CD8-positive, alpha-beta memory T cell (primary cell): Measurements from ENCODE around the gene TTC23. TPM values are rescaled to one million over a fixed set of nuclear protein-coding genes. Genes with fewer than 3 reads are reported as not detected.

ENCODE experiments used
- CTCF ChIA-PET: fragments of 350-600 bp; sonication (Branson Sonifier 250); formaldehyde crosslinking; loops from one replicate; lab custom pipeline; 2021; ENCODE audit warnings: antibody characterized with exemption; lab: Charles Lee
- POLR2A ChIA-PET: fragments of 350-600 bp; sonication (Branson Sonifier 250); formaldehyde crosslinking; loops from one replicate; lab custom pipeline; 2021; ENCODE audit warnings: antibody characterized with exemption; lab: Charles Lee
- DNase-seq, 5 donors: peaks; one replicate each; pipeline versions ENCODE4 v3.0.0 to v3.0.0-alpha.2; 2020 to 2022; ENCODE audit warnings: mixed read lengths in 1 of 5
- H3K27ac ChIP-seq: one replicate; pipeline ENCODE4 v1.7.0; 2013; ENCODE audit warnings: low read depth, mild to moderate bottlenecking, low read length, moderate library complexity
- H3K27me3 ChIP-seq: 2 replicates; pipeline ENCODE4 v1.7.0; 2013; ENCODE audit warnings: low read length, mild to moderate bottlenecking; ENCODE audit not compliant: insufficient read depth, poor library complexity, severe bottlenecking
- H3K36me3 ChIP-seq: 2 replicates; pipeline ENCODE4 v1.7.0; 2013; ENCODE audit warnings: mild to moderate bottlenecking, low read length, moderate library complexity; ENCODE audit not compliant: insufficient read depth
- H3K4me1 ChIP-seq: 2 replicates; pipeline ENCODE4 v1.7.0; 2013; ENCODE audit warnings: mild to moderate bottlenecking, low read length, moderate library complexity; ENCODE audit not compliant: insufficient read depth
- H3K4me3 ChIP-seq: 2 replicates; pipeline ENCODE4 v1.7.0; 2013; ENCODE audit warnings: mild to moderate bottlenecking, low read length
- H3K9me3 ChIP-seq: 2 replicates; pipeline ENCODE4 v1.7.0; 2013; ENCODE audit warnings: mild to moderate bottlenecking, low read length
- H3K27ac Mint-ChIP-seq, 8 donors: one replicate each; pipeline ENCODE4 v1.8.0; 2020 to 2021; ENCODE audit warnings: mixed read lengths in 8 of 8, mild to moderate bottlenecking in 6 of 8, inconsistent platforms in 3 of 8, moderate library complexity in 3 of 8
- H3K27me3 Mint-ChIP-seq, 2 donors: one replicate each; pipeline ENCODE4 v1.8.0; 2020 to 2021; ENCODE audit warnings: mixed read lengths in 2 of 2, mild to moderate bottlenecking in 1 of 2, moderate library complexity in 1 of 2
- H3K36me3 Mint-ChIP-seq, 3 donors: one replicate each; pipeline ENCODE4 v1.8.0; 2020 to 2021; ENCODE audit warnings: mixed read lengths in 3 of 3, inconsistent platforms in 1 of 3, mild to moderate bottlenecking in 1 of 3
- H3K4me1 Mint-ChIP-seq, 3 donors: one replicate each; pipeline ENCODE4 v1.8.0; 2020 to 2021; ENCODE audit warnings: mixed read lengths in 3 of 3, inconsistent platforms in 1 of 3, mild to moderate bottlenecking in 1 of 3
- H3K4me3 Mint-ChIP-seq, 7 donors: one replicate each; pipeline ENCODE4 v1.8.0; 2020 to 2021; ENCODE audit warnings: mixed read lengths in 7 of 7, mild to moderate bottlenecking in 6 of 7, moderate library complexity in 4 of 7, inconsistent platforms in 2 of 7
- H3K9me3 Mint-ChIP-seq, 5 donors: one replicate each; pipeline ENCODE4 v1.8.0; 2020 to 2022; ENCODE audit warnings: mixed read lengths in 5 of 5, mild to moderate bottlenecking in 3 of 5, moderate library complexity in 2 of 5, inconsistent platforms in 1 of 5
- polyA plus RNA-seq: library from polyadenylated mRNA; unstranded; fragments of 300-500 nt; fragmentation: Illumina TruSeq; gene quantifications from one replicate; pipeline ENCODE4 v1.2.3, GENCODE V29; 2021
- total RNA-seq, 2 experiments: library from RNA; stranded (reverse); gene quantifications; one replicate each; pipeline ENCODE4 v1.2.3, GENCODE V29; 2021

Gene TTC23
- total and polyA plus RNA-seq, 3 experiments from 2014 or later: 0.10 to 2.7 (median 2.0) TPM

- DNase-seq: no peak
- Histone ChIP-seq H3K4me3 (no peak overlapping the region), H3K27me3 (no peaks in the 10 kb centered on the region), H3K4me1 (no peaks in the 10 kb centered on the region), H3K36me3 (no peaks in the 10 kb centered on the region), H3K9me3 (no peaks in the 10 kb centered on the region), H3K27ac (no peak overlapping the region)
- ChIA-PET POLR2A (no interaction called here), CTCF (no interaction called here)
- no peaks in the 10 kb centered on the region for H3K36me3 Mint-ChIP-seq
- no peaks in the 10 kb centered on the region for H3K9me3 Mint-ChIP-seq
- no peaks in the 10 kb centered on the region for H3K4me1 Mint-ChIP-seq
- peaks cover 3 to 4% of the 10 kb centered on the region in 2 donors for H3K27me3 Mint-ChIP-seq
- no peak overlapping the region for H3K4me3 Mint-ChIP-seq
- H3K27ac Mint-ChIP-seq: no peak overlapping the region
Observed at GRCh38 chr15:99143242-99143641, 106.1 kb downstream of the TTC23 start.

DNA sequence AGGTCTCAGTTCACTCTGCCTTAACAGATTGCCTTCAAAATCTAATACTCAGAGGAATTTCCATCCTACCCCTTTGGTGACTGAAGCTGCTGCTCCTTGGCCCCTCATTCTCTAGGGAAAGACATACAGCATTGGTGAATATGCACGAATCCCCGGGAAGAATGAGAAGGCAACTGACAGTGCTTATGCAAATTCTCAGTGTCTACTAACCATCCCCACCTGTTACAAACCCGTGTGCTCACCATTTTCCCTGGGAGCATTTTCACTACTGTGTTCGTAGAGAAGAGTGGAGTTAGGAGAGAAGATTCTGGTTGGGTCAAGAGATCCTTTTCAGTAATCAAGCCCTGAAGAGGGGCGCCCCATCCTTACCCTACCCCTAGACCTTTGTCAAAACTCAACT lies 106.8 kb downstream of the TTC23 start:
- no peaks in the 10 kb centered on the region for H3K36me3 Mint-ChIP-seq
- Histone ChIP-seq H3K9me3 (no peaks in the 10 kb centered on the region), H3K27ac (no peak overlapping the region), H3K4me3 (no peak overlapping the region), H3K4me1 (no peaks in the 10 kb centered on the region), H3K27me3 (no peaks in the 10 kb centered on the region), H3K36me3 (no peaks in the 10 kb centered on the region)
- peaks cover 1 to 2% of the 10 kb centered on the region in 2 donors for H3K27me3 Mint-ChIP-seq
- H3K9me3 Mint-ChIP-seq: no peaks in the 10 kb centered on the region
- H3K4me1 Mint-ChIP-seq: no peaks in the 10 kb centered on the region
- no peak overlapping the region for H3K4me3 Mint-ChIP-seq
- ChIA-PET CTCF (no interaction called here), POLR2A (no interaction called here)
- H3K27ac Mint-ChIP-seq: no peak overlapping the region
- DNase-seq: no peak

- Mint-ChIP-seq H3K27me3 (peaks cover 0 to 1% of the 10 kb centered on the region in 2 donors), H3K4me1 (no peaks in the 10 kb centered on the region)
- POLR2A ChIA-PET: no interaction called here
Observed at GRCh38 chr15:99141943-99142342, 107.4 kb downstream of the TTC23 start.

DNA sequence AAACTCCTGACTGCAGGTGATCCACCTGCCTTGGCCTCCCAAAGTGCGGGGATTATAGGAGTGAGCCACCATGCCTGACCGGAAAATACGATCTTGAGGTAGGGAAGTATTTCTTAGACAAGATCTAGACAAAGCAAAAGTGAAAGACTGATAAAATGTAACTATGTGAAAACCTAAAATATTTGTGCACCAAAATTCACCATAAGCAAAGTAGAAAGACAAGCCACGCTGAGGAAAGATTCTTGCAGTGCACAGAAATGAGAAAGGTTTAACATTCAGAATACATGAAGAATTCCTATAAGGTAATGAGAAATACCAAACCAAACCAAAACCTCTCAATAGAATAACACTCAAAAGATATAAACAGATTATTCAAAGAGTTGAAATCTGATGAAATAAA lies 108.8 kb downstream of the TTC23 start:
- H3K27ac Mint-ChIP-seq: no peak overlapping the region
- Histone ChIP-seq H3K27ac (no peak overlapping the region), H3K9me3 (no peaks in the 10 kb centered on the region), H3K27me3 (no peaks in the 10 kb centered on the region), H3K4me3 (no peak overlapping the region), H3K4me1 (no peaks in the 10 kb centered on the region), H3K36me3 (no peaks in the 10 kb centered on the region)
- H3K36me3 Mint-ChIP-seq: peaks cover 0 to under 1% (median 0%) of the 10 kb centered on the region in 3 donors
- ChIA-PET CTCF (no interaction called here), POLR2A (no interaction called here)
- H3K4me3 Mint-ChIP-seq: no peak overlapping the region
- H3K27me3 Mint-ChIP-seq: peaks cover 3 to 4% of the 10 kb centered on the region in 2 donors
- H3K4me1 Mint-ChIP-seq: no peaks in the 10 kb centered on the region
- no peaks in the 10 kb centered on the region for H3K9me3 Mint-ChIP-seq
- no peak for DNase-seq

More at GRCh38 chr15:99141943-99142342, 107.4 kb downstream of the TTC23 start:
- no peak for DNase-seq
- Mint-ChIP-seq H3K27ac (no peak overlapping the region), H3K36me3 (no peaks in the 10 kb centered on the region), H3K4me3 (no peak overlapping the region), H3K9me3 (no peaks in the 10 kb centered on the region)
- Histone ChIP-seq H3K27ac (no peak overlapping the region), H3K36me3 (no peaks in the 10 kb centered on the region), H3K4me1 (no peaks in the 10 kb centered on the region), H3K4me3 (no peak overlapping the region), H3K27me3 (no peaks in the 10 kb centered on the region), H3K9me3 (no peaks in the 10 kb centered on the region)
- CTCF ChIA-PET: no interaction called here

DNA sequence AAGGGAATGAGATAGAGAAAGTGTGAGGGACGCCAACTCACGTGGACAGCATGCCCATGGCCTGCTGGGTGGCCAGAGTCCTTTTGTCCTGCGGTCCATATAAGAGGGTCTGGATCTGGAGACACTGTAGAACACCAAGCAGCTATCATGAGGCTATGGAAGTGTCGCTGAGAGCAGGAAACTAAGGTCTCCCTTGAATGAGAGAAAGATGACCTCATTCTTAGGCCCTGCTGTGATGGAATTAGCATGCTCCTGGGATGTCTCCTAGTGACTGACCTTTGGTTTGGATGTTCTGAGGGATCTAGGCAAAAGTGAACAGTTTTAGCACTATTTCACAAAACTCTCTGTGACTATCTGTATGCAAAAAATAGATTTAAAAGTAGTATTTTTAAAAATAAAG lies 110.1 kb downstream of the TTC23 start:
- Mint-ChIP-seq H3K4me3 (no peak overlapping the region), H3K4me1 (no peaks in the 10 kb centered on the region), H3K27ac (no peak overlapping the region), H3K36me3 (peaks cover 0 to 2% (median 0%) of the 10 kb centered on the region in 3 donors), H3K27me3 (peaks cover 3 to 4% of the 10 kb centered on the region in 2 donors), H3K9me3 (no peaks in the 10 kb centered on the region)
- no peak overlapping the region for H3K4me3 ChIP-seq
- no peaks in the 10 kb centered on the region for H3K4me1 ChIP-seq
- H3K27ac ChIP-seq: no peak overlapping the region
- no peaks in the 10 kb centered on the region for H3K36me3 ChIP-seq
- DNase-seq: no peak
- CTCF ChIA-PET: no interaction called here
- no peaks in the 10 kb centered on the region for H3K9me3 ChIP-seq
- no peaks in the 10 kb centered on the region for H3K27me3 ChIP-seq
- POLR2A ChIA-PET: no interaction called here

GRCh38 chr15:99138491-99138982 lies 110.8 kb downstream of the TTC23 start:
- H3K4me1 ChIP-seq: no peaks in the 10 kb centered on the region
- no peaks in the 10 kb centered on the region for H3K36me3 ChIP-seq
- POLR2A ChIA-PET: no interaction called here
- no peak overlapping the region for H3K4me3 ChIP-seq
- no peaks in the 10 kb centered on the region for H3K27me3 ChIP-seq
- no peaks in the 10 kb centered on the region for H3K9me3 Mint-ChIP-seq
- H3K4me3 Mint-ChIP-seq: no peak overlapping the region
- no peaks in the 10 kb centered on the region for H3K4me1 Mint-ChIP-seq
- CTCF ChIA-PET: no interaction called here
- DNase-seq: no peak
- H3K9me3 ChIP-seq: no peaks in the 10 kb centered on the region
- no peak overlapping the region for H3K27ac Mint-ChIP-seq
- no peak overlapping the region for H3K27ac ChIP-seq
- H3K36me3 Mint-ChIP-seq: peaks cover 0 to 2% (median 0%) of the 10 kb centered on the region in 3 donors
- H3K27me3 Mint-ChIP-seq: peaks cover 3 to 4% of the 10 kb centered on the region in 2 donors

DNA sequence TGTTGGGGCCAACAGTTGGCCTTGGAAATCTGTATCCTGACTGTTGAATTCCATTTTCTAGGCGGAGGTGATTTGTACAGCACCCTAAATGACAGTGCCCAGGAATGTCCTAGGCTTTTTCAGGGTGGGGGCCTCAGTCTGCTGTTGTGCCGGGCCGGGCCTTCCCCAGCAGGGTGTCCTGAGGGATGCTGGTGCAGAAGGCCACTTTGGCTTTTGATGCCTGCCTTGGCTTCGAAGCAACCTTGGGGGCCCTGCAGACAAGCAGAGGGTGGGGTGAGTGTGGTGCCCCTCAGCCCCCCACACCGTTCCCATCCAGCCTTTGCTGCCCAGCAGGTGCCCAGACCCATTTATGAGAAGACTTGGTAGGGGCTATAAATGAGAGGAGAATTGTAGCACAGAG lies 111.5 kb downstream of the TTC23 start:
- H3K27ac ChIP-seq: no peak overlapping the region
- ChIA-PET POLR2A (no interaction called here), CTCF (no interaction called here)
- no peaks in the 10 kb centered on the region for H3K27me3 ChIP-seq
- Mint-ChIP-seq H3K27me3 (peaks cover 3% of the 10 kb centered on the region in 2 donors), H3K36me3 (peaks cover 0 to 4% (median 0%) of the 10 kb centered on the region in 3 donors), H3K4me1 (no peaks in the 10 kb centered on the region), H3K4me3 (no peak overlapping the region), H3K27ac (no peak overlapping the region), H3K9me3 (no peaks in the 10 kb centered on the region)
- H3K36me3 ChIP-seq: no peaks in the 10 kb centered on the region
- no peaks in the 10 kb centered on the region for H3K4me1 ChIP-seq
- H3K4me3 ChIP-seq: no peak overlapping the region
- no peaks in the 10 kb centered on the region for H3K9me3 ChIP-seq
- DNase-seq: no peak

- Mint-ChIP-seq H3K27me3 (peaks cover 3 to 6% of the 10 kb centered on the region in 2 donors), H3K9me3 (no peaks in the 10 kb centered on the region), H3K4me3 (no peak overlapping the region), H3K36me3 (peaks cover 0 to 8% (median 0%) of the 10 kb centered on the region in 3 donors), H3K27ac (no peak overlapping the region), H3K4me1 (no peaks in the 10 kb centered on the region)
- Histone ChIP-seq H3K27me3 (no peaks in the 10 kb centered on the region), H3K36me3 (no peaks in the 10 kb centered on the region), H3K4me1 (no peaks in the 10 kb centered on the region), H3K9me3 (no peaks in the 10 kb centered on the region), H3K4me3 (no peak overlapping the region), H3K27ac (no peak overlapping the region)
- no peak for DNase-seq
- ChIA-PET CTCF (no interaction called here), POLR2A (no interaction called here)
Observed at GRCh38 chr15:99137111-99137546, 112.3 kb downstream of the TTC23 start.
